Occipital lobe (tissue), 2 donors: ENCODE measurements around the gene CFAP221. TPM values are rescaled to one million over a fixed set of nuclear protein-coding genes. Genes with fewer than 3 reads are reported as not detected.

Experiments used
- DNase-seq: peaks from one replicate; lab custom pipeline; 2025; lab: John Stamatoyannopoulos, UW
- total RNA-seq: library from RNA; depleted of rRNA; stranded (reverse); fragments of >200 nt; gene quantifications from one replicate; pipeline ENCODE4 v1.2.3, GENCODE V29; 2014

CFAP221 gene
- total RNA-seq, 1 donor from 2014 or later: 5.6 TPM

GRCh38 chr2:119536707-119537106, 7.5 kb upstream of the CFAP221 start:
- no peak for DNase-seq

- no peak for DNase-seq
Measured at GRCh38 chr2:119537792-119538191, 6.5 kb upstream of the CFAP221 start.

- DNase-seq: no peak
Measured at GRCh38 chr2:119541476-119541875, 2.8 kb upstream of the CFAP221 start.

GRCh38 chr2:119544939-119545475, 758 bp downstream of the CFAP221 start:
- no peak for DNase-seq

GRCh38 chr2:119545754-119546446, 1.7 kb downstream of the CFAP221 start:
- DNase-seq: no peak

GRCh38 chr2:119546447-119546767, 2.2 kb downstream of the CFAP221 start:
- DNase-seq: no peak

- no peak for DNase-seq
Measured at GRCh38 chr2:119548516-119549120, 4.4 kb downstream of the CFAP221 start.

GRCh38 chr2:119549241-119549640, 5.0 kb downstream of the CFAP221 start:
- no peak for DNase-seq

- no peak for DNase-seq
Measured at GRCh38 chr2:119550346-119550745, 6.1 kb downstream of the CFAP221 start.

GRCh38 chr2:119550856-119551255, 6.6 kb downstream of the CFAP221 start:
- DNase-seq: no peak

GRCh38 chr2:119552902-119553301, 8.7 kb downstream of the CFAP221 start:
- no peak for DNase-seq

GRCh38 chr2:119553687-119554344, 9.6 kb downstream of the CFAP221 start:
- DNase-seq: no peak

GRCh38 chr2:119565481-119565880, 21.2 kb downstream of the CFAP221 start:
- DNase-seq: no peak

- no peak for DNase-seq
Measured at GRCh38 chr2:119567292-119567691, 23.0 kb downstream of the CFAP221 start.

GRCh38 chr2:119574108-119574815, 30.0 kb downstream of the CFAP221 start:
- DNase-seq: no peak

- DNase-seq: no peak
Measured at GRCh38 chr2:119574864-119575263, 30.6 kb downstream of the CFAP221 start.

GRCh38 chr2:119575439-119575838, 31.2 kb downstream of the CFAP221 start:
- DNase-seq: no peak

- no peak for DNase-seq
Measured at GRCh38 chr2:119579424-119580295, 35.4 kb downstream of the CFAP221 start.

- DNase-seq: no peak
Measured at GRCh38 chr2:119580550-119581072, 36.4 kb downstream of the CFAP221 start.

GRCh38 chr2:119583291-119583690, 39.0 kb downstream of the CFAP221 start:
- no peak for DNase-seq

GRCh38 chr2:119584469-119584868, 40.2 kb downstream of the CFAP221 start:
- DNase-seq: no peak
